DLD1 (cell line): Measurements from ENCODE around the gene C6orf132.

Experiments
- in situ Hi-C: cut with HindIII; loops from 2 replicates; pipeline ENCODE4 v1.10.0; 2017; ENCODE audit warnings: low sequenced_read_pairs

Gene C6orf132, protein sequence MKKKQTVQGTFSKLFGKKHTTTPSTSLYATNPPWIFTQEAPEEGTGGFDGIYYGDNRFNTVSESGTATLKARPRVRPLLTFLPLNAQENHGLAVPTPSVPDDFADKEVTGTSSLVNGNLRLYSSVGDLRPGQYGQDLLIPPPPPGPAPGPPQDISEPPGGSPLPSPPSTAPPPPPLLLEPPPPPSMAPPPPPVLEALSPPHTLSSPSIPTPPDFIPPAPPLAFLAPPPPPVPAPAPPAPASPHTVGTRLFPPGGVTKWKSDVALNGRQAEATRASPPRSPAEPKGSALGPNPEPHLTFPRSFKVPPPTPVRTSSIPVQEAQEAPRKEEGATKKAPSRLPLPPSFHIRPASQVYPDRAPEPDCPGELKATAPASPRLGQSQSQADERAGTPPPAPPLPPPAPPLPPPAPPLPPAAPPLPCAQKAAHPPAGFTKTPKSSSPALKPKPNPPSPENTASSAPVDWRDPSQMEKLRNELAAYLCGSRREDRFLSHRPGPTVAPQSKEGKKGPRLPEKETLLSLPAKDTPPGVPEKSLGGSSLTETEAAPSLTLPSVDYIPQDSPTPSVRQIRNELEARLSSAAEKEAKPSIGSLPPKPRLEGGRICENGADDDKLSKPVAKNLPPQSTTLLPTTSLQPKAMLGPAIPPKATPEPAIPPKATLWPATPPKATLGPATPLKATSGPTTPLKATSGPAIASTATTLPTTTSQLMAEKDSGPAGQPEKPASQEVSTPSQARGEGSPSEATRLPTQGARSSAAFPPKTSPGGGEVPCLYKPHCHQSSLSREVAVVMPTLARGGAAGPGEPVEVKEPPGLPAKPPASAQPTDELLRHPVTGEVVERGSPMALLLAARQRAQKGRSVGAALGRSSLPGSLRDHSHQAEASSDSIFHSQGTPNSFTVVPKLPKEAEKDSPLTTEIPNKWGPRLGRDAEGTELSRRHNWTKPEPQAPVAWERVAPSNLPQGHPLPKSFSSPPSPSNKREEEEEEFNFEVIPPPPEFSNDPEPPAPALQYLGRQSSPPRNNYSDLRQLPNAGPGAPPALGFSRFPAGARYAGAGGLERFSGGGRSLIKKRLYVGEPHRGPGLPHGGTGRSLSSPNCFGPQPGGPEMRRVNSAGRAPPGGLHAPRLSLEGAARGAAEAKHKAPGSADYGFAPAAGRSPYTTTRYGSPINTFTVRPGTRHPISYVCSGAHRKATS

DNA sequence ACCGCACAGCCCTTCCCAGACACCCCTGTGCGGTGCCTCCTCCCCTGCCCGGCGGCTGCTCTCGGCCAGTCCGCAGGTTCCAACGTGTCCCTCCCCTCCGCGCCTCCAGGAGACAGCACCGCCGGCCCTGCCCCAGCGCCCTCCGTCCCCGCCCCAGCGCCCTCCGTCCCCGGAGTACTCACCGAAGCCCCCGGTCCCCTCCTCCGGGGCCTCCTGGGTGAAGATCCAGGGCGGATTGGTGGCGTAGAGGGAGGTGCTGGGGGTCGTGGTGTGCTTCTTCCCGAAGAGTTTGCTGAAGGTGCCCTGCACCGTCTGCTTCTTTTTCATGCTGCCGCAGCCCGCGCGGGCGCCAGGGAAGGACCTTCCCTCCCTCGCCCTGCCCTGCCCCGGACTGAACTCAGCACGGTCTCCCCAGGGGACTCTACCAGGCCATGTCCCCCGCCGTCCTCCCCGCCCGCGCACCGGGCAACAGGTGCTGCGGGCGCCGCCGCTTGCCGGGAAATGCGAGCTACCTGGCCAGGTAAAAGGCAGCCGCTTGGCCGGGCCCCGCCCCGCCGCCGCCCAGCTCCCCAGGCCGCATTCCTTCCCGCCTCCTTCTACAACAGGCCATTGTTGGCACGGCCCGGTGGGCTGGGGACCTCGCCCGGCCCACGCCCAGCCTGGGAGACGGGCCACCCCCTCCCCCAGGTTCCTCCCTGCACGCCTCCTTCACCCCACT lies at the start of gene C6orf132:
TSS of gene C6orf132 (minus strand) at position 503 of the 718 bp plus-strand sequence. CDS start at position 327, 176 bp downstream.
- in situ Hi-C loops: no loop called here

DNA sequence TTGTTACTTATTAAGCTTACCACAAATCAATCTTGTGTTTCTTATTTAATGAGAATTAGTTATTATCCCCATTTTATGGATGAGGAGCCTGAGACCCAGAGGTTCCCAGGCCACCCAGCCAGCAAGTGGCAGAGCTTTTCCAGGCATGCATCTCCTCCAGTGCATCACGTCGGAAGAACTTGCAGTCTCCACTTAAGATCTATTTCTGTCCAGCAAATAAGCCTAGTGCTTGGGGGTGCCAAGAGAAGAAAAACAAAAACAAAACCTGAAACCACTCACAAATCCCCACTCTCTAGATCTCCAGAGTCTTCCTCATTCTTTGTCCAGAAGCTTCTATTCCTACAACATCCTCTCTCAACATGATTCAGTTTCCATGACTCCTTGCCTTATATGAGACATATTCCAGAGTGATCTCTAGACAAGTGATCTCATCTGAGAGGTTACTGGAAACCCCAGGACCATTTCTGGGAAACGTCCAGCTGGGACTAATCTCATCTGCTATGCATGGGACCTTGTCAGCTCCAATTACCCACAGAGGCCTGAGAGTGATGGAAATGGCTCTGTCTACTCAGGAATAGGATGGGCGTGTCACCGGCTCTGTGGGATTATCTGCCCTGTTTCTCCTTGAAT lies 48.2 kb upstream of the C6orf132 start:
- in situ Hi-C loops: no loop called here

DNA sequence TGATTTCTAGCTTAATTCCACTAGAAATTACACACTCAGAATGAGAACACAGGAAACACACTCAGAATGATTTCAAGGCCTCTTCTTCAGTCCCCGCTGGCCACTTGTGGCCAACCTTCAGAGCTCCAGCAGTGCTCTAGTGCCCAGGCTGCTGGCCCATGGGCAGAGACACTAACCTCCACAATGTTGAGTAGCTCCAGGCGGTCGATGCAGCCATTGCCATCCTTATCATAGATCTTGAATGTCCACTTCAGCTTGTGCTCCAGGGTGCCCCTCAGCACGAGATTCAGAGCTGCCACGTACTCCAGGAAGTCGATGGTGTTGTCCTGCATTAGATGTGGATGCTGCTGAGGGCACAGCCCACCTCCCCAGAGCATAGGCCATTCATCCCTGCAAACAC lies 46.0 kb upstream of the C6orf132 start:
- in situ Hi-C loops: no loop called here

DNA sequence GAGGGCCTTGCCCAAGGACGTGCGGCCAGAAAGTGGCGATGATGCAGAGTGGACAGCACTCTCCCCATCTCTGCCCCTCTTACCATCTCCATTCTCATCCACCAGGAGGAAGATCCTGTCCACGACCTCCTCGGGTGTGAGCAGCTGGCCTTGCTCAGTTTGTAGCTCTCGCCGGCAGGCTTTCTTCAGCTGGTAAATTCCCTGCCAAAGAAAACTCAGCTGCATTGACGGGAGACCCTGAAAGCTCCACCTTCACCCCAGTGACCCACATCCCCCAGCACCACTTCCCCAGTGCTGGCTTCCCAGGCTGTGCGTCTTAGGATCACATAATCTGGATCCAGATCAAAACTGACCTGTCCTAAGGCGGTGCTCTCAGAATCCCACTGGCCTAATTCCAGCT lies 43.2 kb upstream of the C6orf132 start:
- in situ Hi-C loops: no loop called here

DNA sequence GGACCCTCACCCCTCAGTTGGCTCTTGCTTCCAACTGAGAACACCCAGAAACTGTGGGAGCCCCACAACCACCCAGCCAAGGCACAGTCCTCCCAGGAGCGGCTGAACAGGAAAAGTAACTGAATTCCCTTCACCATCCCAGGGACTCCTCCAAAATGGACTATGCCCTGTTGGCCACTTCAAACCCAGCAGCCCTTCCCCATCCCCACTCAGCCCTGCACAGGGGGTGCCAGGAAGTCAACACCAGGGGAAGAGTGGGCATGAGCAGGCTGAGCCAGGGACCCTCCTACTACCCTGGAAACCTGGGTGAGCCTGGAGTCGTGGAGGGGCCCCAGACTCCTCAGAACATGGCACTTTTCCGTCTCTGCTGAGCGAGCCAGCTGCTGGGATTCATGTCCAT lies 42.1 kb upstream of the C6orf132 start:
- in situ Hi-C loops: no loop called here

DNA sequence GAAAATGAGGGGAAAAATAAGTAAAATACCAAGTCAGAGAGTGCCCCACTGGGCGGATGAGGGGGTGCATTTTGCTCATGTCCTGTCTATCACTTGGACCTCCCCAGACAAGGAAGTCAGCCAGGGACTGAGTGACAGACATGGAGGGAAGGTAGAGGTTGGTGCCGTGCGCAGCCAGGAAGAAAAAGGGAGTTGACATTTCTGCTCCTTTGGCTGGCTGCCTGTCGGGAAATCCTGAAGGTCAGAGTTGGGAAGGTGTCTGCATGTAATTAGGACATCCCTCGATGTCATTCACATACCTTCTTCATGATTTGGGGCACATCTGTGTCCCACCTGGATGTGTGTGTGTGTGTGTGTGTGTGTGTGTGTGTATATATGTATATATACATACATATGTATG lies 39.7 kb upstream of the C6orf132 start:
- in situ Hi-C loops: no loop called here

DNA sequence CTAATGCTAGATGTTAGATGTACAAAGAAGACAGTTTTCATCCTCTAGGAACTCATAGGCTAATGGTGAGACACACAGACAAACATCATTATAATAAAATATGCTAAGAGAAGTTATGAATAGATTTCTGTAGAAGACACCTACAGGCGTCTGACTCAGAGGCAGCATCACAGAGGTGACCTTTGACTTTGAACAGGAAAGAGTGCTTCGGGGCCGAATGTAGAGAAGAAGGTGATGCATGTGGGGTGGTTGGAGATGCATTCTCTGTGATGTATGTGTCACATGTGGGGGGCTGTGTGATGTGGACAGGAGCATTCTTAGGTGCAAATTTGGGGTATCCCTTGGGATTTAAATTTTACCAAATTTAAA lies 37.5 kb upstream of the C6orf132 start:
- in situ Hi-C loops: no loop called here

DNA sequence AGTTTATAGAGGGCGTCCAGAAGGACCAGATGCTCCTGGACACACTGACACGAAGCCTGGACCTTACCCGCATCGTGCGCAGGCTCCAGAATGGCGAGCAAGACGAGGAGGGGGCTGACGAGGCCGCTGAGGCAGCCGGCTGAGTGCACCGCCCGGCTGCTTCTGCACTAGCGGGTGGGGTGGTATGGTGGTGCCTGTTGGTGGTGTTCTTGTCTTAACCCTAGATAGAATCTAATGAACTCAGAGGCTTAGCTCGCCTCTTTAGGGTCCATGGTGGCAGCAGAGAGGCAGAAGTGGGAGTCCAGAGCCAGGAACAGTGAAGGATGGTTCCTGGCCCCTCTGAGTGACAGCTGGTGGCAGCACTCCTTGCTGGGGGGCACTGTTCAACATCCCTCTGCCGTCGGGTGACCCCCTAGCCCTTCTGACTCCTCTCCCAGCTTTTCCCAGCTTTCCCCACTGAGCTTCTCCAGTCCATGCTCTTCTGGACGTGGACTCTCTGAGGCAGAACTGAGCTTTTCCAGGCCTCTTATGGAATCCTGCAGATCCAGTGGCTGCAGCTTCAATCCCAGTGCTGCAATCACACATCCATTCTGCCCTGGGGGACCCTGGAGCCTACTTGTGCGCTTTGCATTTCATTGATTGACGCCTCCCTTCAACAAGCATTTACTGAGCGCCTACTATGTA lies 37.0 kb upstream of the C6orf132 start:
- in situ Hi-C loops: no loop called here

DNA sequence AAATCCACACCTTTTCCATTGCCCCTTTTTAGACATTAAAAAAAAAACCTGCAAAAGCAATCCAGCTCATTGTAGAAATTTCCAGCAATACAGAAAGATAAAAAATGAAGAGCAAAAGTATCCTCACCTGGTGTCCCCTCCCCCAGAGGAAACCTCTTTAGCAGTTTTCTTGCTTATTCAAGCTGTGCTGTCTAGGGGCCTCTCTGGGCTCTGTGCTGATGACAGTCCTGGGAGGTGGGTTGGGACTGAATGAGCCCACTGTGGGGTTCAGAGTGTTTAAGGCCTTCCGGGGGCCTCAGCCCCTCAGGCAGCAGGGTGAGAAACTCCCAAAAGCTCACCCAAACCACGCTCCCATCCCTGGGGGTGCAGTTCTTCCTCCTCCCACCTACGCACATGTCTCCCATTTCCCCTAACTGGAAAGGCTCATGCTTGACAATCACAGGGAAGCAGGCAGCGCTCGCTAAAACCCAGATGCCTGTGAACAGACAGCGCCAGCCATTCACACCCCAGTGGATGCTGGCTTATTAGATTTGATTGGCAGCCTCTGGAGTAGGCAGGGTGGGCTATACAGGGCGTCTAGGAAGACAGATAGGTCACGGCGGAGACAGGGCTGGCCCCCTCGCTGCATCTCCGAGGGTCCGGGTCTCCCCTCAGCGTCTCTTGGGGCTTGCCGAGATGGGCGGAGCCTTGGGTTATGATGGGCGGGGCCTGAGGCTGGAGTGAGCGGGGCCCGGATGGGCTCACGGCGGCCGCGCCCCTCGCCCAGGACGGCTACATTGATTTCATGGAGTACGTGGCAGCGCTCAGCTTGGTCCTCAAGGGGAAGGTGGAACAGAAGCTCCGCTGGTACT lies 35.3 kb upstream of the C6orf132 start:
- in situ Hi-C loops: no loop called here

DNA sequence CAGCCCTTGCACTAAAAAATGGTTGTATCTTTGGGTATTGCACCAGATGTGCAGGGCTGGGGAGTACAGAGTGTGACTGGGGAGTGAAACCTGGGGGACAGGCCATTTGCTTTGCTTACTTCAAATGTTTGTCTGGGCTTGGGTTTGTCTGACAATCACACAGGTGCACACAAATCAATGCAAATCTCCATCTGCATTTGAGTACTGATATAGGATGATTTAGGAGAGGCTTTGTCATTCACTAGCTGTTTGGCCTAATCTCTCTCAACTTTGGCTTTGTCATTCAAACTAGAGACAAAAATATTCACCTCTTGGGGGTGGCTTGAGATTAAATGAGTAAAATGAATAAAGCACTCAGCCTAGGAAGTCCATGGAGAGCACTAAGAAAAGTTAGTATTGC lies 34.6 kb upstream of the C6orf132 start:
- in situ Hi-C loops: no loop called here

DNA sequence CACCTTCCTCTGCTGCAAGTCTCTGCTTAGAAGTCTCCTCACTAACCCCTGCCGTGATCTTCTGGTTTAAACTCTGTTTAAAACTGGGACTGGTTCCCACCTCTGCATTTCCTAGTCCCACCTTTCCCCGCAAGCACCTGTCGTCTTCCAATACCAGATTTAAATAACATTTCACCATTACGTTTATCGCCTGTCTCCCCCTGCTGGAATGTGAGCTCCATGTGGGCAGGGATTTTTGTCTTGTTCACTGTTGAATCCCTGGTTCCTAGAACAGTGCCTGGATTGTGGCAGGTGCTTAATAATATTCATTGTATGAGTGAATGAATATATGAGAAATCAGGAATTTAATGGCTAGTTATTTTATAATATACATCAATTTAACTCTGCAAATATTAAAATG lies 33.4 kb upstream of the C6orf132 start:
- in situ Hi-C loops: no loop called here

DNA sequence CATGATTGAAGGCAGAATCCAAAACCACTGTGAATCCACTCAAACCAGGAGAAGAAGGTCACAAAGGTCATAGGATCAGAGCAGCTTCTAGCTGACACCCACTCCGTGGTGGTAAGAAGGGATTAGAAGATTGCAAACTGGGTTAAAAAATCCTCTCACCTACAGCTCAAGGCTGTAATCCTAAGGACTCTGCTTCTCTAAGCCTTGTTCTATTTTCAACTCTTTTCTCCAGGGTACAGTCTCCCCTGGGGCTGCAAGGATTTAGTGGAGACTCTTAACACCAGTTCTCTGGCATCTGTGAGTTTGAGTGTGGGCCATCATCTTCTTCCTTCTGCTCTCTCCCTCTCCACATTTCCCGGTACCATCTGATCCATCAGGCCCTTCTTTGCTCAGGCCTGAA lies 30.7 kb upstream of the C6orf132 start, which contains the start of gene GUCA1A:
TSS of gene GUCA1A (plus strand) at position 264 of the 400 bp plus-strand sequence. CDS start 250 bp downstream, outside the sequence.
- in situ Hi-C loops: loop anchor here (5.0 kb wide), 1 partner anchor 86 kb away; no protein-coding TSS in a partner anchor

DNA sequence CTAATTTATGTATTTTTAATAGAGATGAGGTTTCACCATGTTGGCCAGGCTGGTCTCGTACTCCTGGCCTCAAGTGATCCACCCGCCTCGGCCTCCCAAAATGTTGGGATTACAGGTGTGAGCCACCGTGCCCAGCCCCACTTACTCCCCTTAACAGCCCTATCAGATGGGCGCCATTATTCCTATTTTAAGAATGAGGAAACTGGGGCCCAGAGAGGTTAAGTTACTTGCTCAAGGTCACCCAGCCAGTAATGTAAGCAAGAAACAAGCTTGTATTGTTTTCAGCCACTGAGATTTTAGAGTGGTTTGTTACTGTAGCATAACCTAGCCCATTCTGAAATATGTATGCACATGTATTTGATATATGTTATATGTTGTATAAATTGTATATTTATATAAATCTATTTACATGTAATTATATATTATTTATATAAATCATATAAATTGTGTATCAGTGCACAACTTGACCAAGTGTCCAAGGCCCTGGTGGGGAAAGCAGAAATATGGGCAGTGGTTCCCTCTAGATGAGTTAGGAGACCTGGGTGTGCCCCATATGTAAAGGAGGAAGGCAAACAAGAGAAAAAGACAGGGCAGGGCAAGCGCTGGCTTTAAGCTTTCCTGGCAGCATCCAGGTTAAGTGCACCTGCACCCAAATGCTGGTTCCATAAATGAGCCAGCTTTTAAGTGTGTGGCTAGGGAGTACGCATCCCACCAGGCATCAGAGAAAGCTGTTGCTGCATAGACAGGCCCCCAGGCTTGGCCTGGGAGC lies 29.6 kb upstream of the C6orf132 start:
- in situ Hi-C loops: loop anchor here (5.0 kb wide), 1 partner anchor 85 kb away; no protein-coding TSS in a partner anchor

DNA sequence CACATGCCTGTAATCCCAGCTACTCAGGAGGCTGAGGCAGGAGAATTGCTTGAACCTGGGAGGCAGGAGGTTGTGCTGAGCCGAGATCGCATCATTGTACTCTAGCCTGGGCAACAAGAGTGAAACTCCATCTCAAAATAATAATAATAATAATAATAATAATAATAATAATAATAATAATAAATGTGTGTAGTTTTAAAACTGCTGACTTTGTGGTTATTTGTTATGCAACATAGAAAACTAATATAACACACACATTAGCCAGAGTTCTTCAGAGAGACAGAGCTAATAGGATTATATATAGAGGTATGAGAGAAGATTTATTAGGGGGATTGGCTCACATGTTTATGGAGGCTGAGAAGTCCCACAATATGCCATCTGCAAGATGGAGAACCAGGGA lies 27.4 kb upstream of the C6orf132 start:
- in situ Hi-C loops: loop anchor here (5.0 kb wide), 1 partner anchor 82 kb away; no protein-coding TSS in a partner anchor

DNA sequence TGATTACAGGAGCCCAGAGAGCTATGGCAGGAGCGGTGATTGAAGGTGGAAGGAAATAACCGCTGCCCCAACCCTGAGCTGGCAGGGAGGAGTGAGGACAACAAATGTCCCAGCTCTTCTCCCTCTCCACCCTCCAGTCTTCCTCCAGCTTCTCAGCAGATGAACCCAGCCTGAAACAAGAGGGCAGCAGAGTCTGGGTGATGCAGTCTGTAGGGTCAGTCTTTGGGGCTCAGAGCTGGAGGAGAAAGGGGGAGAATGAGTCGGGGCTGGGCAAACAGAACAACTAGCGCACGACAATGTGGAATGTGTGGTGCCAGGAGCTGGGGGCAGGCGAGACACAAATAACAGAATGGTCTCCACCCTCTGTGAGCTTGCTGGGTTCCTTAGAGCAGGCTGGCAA lies 26.2 kb upstream of the C6orf132 start:
- in situ Hi-C loops: no loop called here

DNA sequence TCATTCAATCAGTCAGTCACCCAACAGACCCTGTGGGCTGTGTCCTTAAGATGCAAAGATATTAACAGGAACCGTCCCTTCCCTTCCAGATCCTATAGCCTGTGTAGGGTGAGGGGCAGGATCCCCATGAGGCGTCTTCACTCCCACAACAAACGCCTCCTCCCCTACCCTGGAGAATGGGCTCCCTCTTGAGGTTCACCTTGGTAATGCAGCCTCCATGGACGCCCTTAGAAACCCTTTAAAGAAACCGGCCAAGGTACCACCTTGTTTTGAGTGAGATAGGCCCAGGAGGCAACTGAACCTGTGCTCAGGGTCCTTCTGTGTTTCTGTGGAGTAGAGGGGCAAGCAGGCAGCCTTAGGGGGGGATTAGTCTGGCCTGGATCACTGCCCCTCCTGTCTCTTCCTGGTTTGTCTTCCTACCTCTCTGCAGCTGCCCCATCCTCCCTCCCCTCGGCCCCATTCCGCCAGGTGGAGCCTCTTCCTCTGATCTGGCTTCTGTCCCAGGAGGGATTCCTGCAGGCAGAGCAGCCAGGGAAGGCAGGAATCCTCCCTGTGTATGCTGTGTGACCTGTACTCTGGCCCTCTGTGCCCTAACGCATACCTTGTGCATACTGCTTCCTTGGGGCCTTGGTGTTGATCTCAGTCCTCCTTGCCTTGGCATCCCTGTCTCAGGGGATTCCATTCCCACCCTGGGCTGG lies 24.2 kb upstream of the C6orf132 start:
- in situ Hi-C loops: no loop called here

DNA sequence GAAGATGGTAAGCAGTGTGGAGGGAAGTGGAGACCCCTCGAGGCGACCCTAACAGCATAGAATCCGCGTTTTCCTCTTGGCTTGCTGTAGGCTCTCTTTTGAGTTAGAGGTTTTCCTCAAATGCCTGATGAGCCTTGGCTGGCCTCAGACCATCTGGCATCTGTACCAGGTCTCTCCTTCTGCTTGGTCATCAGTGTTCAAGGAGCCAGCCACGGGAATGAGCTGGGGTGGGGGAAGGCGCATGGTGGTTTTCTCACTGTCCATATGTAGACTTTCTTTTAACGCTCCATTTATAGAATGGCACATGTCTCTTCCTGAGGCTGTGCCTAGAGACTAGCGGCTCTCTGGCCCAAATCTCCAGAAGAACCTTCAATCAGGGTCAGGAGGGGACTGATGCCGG lies 22.6 kb upstream of the C6orf132 start:
- in situ Hi-C loops: no loop called here
